H1 (cell line): ENCODE data around the gene GNB1. TPM values are rescaled to one million over a fixed set of nuclear protein-coding genes. Genes with fewer than 3 reads are reported as not detected.

Experiments
- CTBP2 ChIP-seq: IDR thresholded peaks from 2 replicates; pipeline ENCODE4 v1.7.0; 2011; ENCODE audit warnings: borderline replicate concordance, mild to moderate bottlenecking, moderate library complexity, mixed read lengths, low read length; ENCODE audit not compliant: insufficient read depth, insufficient read length
- HDAC6 ChIP-seq: IDR thresholded peaks from one replicate; pipeline ENCODE4 v1.7.1; 2012; ENCODE audit warnings: low read depth, mild to moderate bottlenecking, inconsistent platforms, low read length, moderate library complexity
- TAF1 ChIP-seq: IDR thresholded peaks from 2 replicates; pipeline ENCODE4 v1.6.1; 2011; ENCODE audit warnings: mild to moderate bottlenecking, low read depth, low read length
- TCF12 ChIP-seq: IDR thresholded peaks from 2 replicates; pipeline ENCODE4 v1.6.1; 2011; ENCODE audit warnings: low read depth, mild to moderate bottlenecking, low read length
- polyA plus RNA-seq, 7 experiments: library from polyadenylated mRNA; depleted of rRNA in 3 of 7; stranded (reverse) in 5 of 7; unstranded in 2 of 7; fragments of >200 nt in 5 of 7; fragments of 200-250 nt in 2 of 7; gene quantifications; 1 replicate in 5 of 7; 2 replicates in 1 of 7; 4 replicates in 1 of 7; pipeline versions ENCODE4 v1.2.1 to v1.2.3, GENCODE V29; 2011 to 2013; ENCODE audit warnings: missing spikeins in 2 of 7, mixed read lengths in 2 of 7
- total RNA-seq: library from RNA; stranded (reverse); fragmentation: NEBNext Ultra II Directional; extraction: Animal tissue kit (Norgen Biotek cat#: 25700); gene quantifications from 2 replicates; pipeline ENCODE4 v1.2.1, GENCODE V29; 2021
- TF ChIP-seq, protein P1 (sequence below): IDR thresholded peaks from 2 replicates; pipeline ENCODE4 v1.6.1; 2012; ENCODE audit warnings: inconsistent platforms

Gene GNB1
- total and polyA plus RNA-seq, 2 of the 8 experiments (the other 6 are each of a cell fraction or from before 2014, with no cell fraction given): 343 to 382 TPM

GRCh38 chr1:1895456-1896336 is 4.8 kb upstream of the GNB1 start (continued):
- TF ChIP-seq TAF1: no peak
- TF ChIP-seq, protein P1, sequence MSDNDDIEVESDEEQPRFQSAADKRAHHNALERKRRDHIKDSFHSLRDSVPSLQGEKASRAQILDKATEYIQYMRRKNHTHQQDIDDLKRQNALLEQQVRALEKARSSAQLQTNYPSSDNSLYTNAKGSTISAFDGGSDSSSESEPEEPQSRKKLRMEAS: no peak
- TF ChIP-seq HDAC6: no peak
- TF ChIP-seq CTBP2: no peak
- no peak for TF ChIP-seq TCF12
